Left ventricle myocardium inferior (tissue), 1 donor: ENCODE data around the gene CHAC1. TPM values are rescaled to one million over a fixed set of nuclear protein-coding genes. Genes with fewer than 3 reads are reported as not detected.

Experiments
- DNase-seq: peaks from one replicate; pipeline ENCODE4 v3.0.0-alpha.2; 2020
- H3K27ac ChIP-seq: fragments of 200-600 bp; replicated peaks from 2 replicates; pipeline ENCODE4 v1.8.0; 2021
- H3K27me3 ChIP-seq: fragments of 200-600 bp; 2 replicates; pipeline ENCODE4 v1.8.0; 2021; ENCODE audit warnings: low read depth
- H3K36me3 ChIP-seq: fragments of 200-600 bp; 2 replicates; pipeline ENCODE4 v1.8.0; 2021
- H3K4me1 ChIP-seq: fragments of 200-600 bp; 2 replicates; pipeline ENCODE4 v1.8.0; 2021
- H3K4me3 ChIP-seq: fragments of 200-600 bp; 2 replicates; pipeline ENCODE4 v1.8.0; 2021; ENCODE audit warnings: mild to moderate bottlenecking, moderate library complexity
- H3K9me3 ChIP-seq: fragments of 200-600 bp; replicated peaks from 2 replicates; pipeline ENCODE4 v1.8.0; 2021
- CTCF ChIP-seq: fragments of 200-600 bp; IDR thresholded peaks from 2 replicates; pipeline ENCODE4 v1.8.0; 2021; ENCODE audit warnings: antibody characterized with exemption, mild to moderate bottlenecking, borderline replicate concordance
- intact Hi-C: fragments of 100-400 bp; cut with micrococcal nuclease; formaldehyde crosslinking; loops from one replicate; pipeline ENCODE4 v1.11.0; 2022
- total RNA-seq: library from RNA; stranded (reverse); fragmentation: NEBNext Ultra II Directional; extraction: Animal tissue kit (Norgen Biotek cat#: 25700); gene quantifications from one replicate; pipeline ENCODE4 v1.2.1, GENCODE V29; 2021
- donor health status: DM: no; HTN: yes; CAD: no; lungs with severe emphysema.

CHAC1 gene
- total RNA-seq, 1 donor from 2014 or later: 1.3 TPM

GRCh38 chr15:40985541-40986330, 32.5 kb downstream of the CHAC1 start:
- no peak for TF ChIP-seq CTCF
- H3K27ac ChIP-seq: no peak overlapping the region
- intact Hi-C loops: no loop called here
- peaks cover 83% of the 10 kb centered on the region for H3K36me3 ChIP-seq
- H3K4me1 ChIP-seq: peaks cover 8% of the 10 kb centered on the region
- H3K9me3 ChIP-seq: no peaks in the 10 kb centered on the region
- H3K4me3 ChIP-seq: no peak overlapping the region
- no peaks in the 10 kb centered on the region for H3K27me3 ChIP-seq
- DNase-seq: no peak

GRCh38 chr15:40986820-40987219, 33.5 kb downstream of the CHAC1 start:
- Histone ChIP-seq H3K27ac (no peak overlapping the region), H3K36me3 (peaks cover 83% of the 10 kb centered on the region), H3K27me3 (no peaks in the 10 kb centered on the region), H3K4me1 (peaks cover 8% of the 10 kb centered on the region), H3K4me3 (no peak overlapping the region), H3K9me3 (no peaks in the 10 kb centered on the region)
- intact Hi-C loops: no loop called here
- DNase-seq: no peak
- TF ChIP-seq CTCF: no peak

GRCh38 chr15:40988156-40988555, 34.9 kb downstream of the CHAC1 start:
- Histone ChIP-seq H3K4me1 (peaks cover 2% of the 10 kb centered on the region), H3K27ac (no peak overlapping the region), H3K4me3 (no peak overlapping the region), H3K9me3 (no peaks in the 10 kb centered on the region), H3K36me3 (peaks cover 74% of the 10 kb centered on the region), H3K27me3 (no peaks in the 10 kb centered on the region)
- intact Hi-C loops: no loop called here
- no peak for TF ChIP-seq CTCF
- no peak for DNase-seq

GRCh38 chr15:40990080-40990479, 36.8 kb downstream of the CHAC1 start:
- Histone ChIP-seq H3K27ac (no peak overlapping the region), H3K4me3 (no peak overlapping the region), H3K27me3 (no peaks in the 10 kb centered on the region), H3K9me3 (no peaks in the 10 kb centered on the region), H3K4me1 (no peaks in the 10 kb centered on the region), H3K36me3 (peaks cover 69% of the 10 kb centered on the region)
- intact Hi-C loops: no loop called here
- TF ChIP-seq CTCF: no peak
- DNase-seq: no peak

- no peak for TF ChIP-seq CTCF
- H3K27me3 ChIP-seq: no peaks in the 10 kb centered on the region
- no peak for DNase-seq
- H3K9me3 ChIP-seq: no peaks in the 10 kb centered on the region
- H3K4me3 ChIP-seq: no peak overlapping the region
- peaks cover 68% of the 10 kb centered on the region for H3K36me3 ChIP-seq
- H3K4me1 ChIP-seq: no peaks in the 10 kb centered on the region
- no peak overlapping the region for H3K27ac ChIP-seq
- intact Hi-C loops: no loop called here
Observed at GRCh38 chr15:40990789-40991188, 37.5 kb downstream of the CHAC1 start.
